Measurements from ENCODE around the gene PLA2G15.

- TF ChIP-seq ZNF274 (IDR thresholded peaks at IDR 0.05; ENCODE audit: low read depth, low read length) (no peak), YY1 (IDR thresholded peaks at IDR 0.05; ENCODE audit: insufficient read depth, insufficient read length) (no peak), SUZ12 (IDR thresholded peaks at IDR 0.05; ENCODE audit: extremely low read depth, insufficient read depth, insufficient read length) (no peak)
Observed at GRCh38 chr16:68206245-68206644, 38.9 kb upstream of the PLA2G15 start.

Data from NT2/D1 (cell line).